Hepatocyte (in vitro differentiated cells): ENCODE data around the gene HOXC11.

Experiments
- EZH2 ChIP-seq: fragments of 200-600 bp; sonication (generic); IDR thresholded peaks from 2 replicates; pipeline ENCODE4 v1.6.1; 2016; ENCODE audit warnings: antibody characterized with exemption, mild to moderate bottlenecking, borderline replicate concordance
- EZH2phosphoT487 ChIP-seq: fragments of 200-600 bp; sonication (generic); IDR thresholded peaks from one replicate; pipeline ENCODE4 v1.6.1; 2018; ENCODE audit warnings: antibody characterized with exemption, mild to moderate bottlenecking, low read depth, moderate library complexity; ENCODE audit not compliant: unreplicated experiment, severe bottlenecking
- TF ChIP-seq, protein P1 (sequence below): fragments of 200-600 bp; sonication (generic); IDR thresholded peaks from 2 replicates; pipeline ENCODE4 v1.5.1; 2016; ENCODE audit warnings: antibody characterized with exemption, mild to moderate bottlenecking; ENCODE audit not compliant: poor library complexity

DNA sequence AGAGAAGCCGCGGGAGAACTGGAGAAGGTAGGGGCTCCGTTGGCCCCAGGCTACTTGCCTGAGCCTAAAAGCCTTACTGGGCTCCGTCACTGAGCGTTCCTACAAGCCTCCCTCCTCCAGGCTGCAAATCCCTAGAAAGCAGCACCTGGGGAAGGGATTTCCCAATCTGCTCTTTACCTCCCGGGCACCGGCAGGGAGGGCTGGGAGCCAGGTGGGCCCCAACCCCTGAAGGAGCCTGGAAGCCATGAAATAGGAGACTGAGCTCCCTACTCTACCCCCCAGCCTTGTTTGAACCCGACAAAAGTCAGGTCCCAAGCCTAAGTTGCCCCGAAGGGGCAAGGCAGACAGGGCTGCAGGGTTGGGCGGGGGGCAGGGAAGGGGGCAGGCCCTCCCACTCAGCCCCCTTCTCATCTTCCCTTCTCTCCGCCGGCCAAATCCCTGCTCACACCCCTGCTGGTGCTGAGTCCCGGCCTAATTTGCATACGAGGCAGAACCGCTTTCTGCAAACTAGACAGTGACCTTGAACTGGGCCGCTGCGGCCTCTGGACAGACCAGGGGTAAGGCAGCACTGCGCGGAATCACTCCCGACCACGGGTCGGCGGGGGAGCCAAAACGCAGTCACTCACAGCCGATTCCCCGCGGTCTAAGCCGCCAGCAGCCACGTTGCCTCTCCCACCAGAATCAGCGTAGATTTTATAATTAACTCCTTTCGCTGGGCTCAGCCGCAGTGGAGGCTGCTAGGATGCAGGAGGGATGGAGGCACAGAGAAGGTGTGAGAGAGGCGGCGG, 21.9 kb upstream of the HOXC11 start:
- TF ChIP-seq, protein P1, sequence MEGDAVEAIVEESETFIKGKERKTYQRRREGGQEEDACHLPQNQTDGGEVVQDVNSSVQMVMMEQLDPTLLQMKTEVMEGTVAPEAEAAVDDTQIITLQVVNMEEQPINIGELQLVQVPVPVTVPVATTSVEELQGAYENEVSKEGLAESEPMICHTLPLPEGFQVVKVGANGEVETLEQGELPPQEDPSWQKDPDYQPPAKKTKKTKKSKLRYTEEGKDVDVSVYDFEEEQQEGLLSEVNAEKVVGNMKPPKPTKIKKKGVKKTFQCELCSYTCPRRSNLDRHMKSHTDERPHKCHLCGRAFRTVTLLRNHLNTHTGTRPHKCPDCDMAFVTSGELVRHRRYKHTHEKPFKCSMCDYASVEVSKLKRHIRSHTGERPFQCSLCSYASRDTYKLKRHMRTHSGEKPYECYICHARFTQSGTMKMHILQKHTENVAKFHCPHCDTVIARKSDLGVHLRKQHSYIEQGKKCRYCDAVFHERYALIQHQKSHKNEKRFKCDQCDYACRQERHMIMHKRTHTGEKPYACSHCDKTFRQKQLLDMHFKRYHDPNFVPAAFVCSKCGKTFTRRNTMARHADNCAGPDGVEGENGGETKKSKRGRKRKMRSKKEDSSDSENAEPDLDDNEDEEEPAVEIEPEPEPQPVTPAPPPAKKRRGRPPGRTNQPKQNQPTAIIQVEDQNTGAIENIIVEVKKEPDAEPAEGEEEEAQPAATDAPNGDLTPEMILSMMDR, result no peak
- TF ChIP-seq EZH2 (no peak), EZH2phosphoT487 (no peak)
